ENCODE results near the gene ANTXRL.
A peak's percentile ranks its signal among the peaks of the same experiment; 100 is the strongest.
"Not testable (repeated sequence)": the region's sequence is repeated elsewhere in the genome, so short reads cannot be mapped to it uniquely, and the experiment has no call there.

The ANTXRL gene

DNA sequence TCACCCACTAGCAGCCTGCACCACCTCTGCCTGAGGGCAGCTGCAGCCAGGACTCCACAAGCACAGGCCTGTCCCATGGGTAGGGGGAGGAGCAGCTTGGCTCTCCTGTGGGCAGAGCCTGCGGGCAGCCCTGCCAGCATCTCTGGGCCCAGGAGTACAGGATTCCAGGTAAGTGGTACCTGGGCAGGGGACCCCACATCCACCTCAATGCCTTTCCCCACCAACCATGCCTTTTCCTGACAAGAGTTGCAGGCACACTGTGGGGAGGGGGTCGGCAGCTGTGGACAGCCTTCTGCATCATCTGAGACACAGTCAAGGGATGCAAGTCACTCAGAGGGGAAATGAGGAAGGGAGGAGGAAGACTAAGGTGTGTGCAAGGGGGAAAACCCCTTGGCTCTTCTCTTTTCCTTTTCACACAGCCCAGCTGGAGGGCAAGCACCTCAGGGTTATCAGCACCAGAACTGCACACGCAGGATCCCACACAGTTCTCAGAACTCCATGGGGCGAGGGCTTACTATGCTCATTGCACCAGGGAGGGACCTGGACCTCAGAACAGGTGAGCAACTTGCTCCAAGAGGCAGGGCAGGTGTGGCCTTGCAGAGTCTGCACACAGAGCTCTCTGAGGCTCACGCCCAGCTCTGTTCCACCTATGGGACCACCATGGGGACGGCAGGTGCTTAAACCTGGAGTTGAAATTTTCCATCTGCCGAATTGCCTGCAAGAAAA lies 16.5 kb upstream of the ANTXRL start:
- DNase-seq (ENCODE audit: extremely low read depth, low read depth): no peak
- TF ChIP-seq, protein P1, sequence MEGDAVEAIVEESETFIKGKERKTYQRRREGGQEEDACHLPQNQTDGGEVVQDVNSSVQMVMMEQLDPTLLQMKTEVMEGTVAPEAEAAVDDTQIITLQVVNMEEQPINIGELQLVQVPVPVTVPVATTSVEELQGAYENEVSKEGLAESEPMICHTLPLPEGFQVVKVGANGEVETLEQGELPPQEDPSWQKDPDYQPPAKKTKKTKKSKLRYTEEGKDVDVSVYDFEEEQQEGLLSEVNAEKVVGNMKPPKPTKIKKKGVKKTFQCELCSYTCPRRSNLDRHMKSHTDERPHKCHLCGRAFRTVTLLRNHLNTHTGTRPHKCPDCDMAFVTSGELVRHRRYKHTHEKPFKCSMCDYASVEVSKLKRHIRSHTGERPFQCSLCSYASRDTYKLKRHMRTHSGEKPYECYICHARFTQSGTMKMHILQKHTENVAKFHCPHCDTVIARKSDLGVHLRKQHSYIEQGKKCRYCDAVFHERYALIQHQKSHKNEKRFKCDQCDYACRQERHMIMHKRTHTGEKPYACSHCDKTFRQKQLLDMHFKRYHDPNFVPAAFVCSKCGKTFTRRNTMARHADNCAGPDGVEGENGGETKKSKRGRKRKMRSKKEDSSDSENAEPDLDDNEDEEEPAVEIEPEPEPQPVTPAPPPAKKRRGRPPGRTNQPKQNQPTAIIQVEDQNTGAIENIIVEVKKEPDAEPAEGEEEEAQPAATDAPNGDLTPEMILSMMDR (IDR thresholded peaks at IDR 0.05; ENCODE audit: low read depth, low read length): no peak

DNA sequence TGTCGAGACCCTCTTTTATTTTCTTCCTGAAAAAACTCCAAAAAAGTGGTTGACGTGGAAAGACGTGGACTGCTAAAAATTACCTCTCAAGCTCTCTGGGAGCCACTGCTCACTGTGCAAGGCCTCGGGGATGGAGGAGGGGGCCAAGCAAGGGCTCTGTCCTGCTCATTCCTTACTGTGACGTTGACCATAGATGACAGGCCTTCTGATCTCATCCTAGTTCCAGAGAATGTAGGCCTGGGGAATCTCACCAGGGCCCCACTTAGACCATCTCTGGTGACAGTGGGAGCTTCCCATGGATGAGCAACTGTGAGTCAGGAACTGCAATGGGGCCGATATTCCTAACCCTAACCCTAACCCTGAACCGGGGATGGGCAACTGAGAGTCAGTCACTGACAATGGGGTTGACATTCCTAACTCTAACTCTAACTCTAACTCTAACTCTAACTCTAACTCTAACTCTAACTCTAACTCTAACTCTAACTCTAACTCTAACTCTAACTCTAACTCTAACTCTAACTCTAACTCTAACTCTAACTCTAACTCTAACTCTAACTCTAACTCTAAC lies 15.8 kb upstream of the ANTXRL start:
- not testable (repeated sequence) for DNase-seq (ENCODE audit: extremely low read depth, low read depth)

DNA sequence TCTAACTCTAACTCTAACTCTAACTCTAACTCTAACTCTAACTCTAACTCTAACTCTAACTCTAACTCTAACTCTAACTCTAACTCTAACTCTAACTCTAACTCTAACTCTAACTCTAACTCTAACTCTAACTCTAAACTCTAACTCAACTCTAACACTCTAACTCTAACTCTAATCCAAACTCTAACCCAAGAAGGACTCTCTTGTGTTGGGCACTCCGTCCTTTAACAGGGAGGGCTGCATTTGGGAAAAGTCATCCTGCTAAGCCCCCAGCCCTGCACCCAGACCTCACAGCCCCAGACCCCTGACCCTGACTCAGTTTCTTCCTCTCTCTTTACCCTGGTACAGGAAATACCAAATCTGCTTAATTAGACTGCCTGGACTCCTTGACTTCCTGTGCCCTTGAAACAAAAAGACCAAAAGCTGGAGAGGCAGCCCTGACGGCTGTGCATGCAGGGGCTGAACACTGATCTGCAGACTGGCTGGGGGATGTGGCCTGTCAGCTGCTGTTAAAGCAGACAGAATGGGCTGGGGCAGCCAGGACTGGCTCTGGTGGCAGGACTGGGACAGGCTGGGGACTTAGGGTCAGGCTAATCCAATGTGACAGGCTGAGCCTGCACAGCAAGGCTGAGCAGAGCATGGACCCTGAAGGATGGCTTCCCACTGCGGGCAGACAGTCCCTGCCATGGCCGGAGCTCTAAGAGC lies 14.8 kb upstream of the ANTXRL start:
- DNase-seq (ENCODE audit: extremely low read depth, low read depth): not testable (repeated sequence)

DNA sequence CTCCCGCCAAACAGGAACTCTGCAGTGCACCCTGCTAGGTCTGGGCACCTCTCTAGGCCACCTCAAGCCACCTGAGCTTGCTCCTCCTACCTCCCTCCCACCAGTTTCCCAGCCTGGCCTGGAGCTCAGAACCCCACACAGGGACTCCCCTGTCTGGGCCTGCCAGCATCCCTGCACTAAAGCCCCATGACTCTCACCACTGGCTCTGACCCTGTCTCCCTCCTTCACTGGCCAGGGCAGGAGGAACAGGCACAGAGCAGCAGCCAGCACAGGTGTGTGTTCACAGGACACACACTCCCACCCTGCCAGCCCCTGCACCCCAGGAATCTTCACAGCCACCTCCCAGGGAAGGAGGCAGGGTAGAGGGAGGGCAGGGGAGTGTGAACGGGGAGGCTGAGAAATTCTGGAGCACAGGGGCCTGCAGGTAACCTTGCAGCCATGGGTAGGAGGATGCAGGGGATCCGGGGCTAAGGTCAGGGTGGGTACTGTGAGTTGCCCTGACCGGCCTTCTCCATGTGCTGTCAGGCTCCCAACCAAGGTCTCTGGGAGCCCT lies 13.9 kb upstream of the ANTXRL start:
- no peak for DNase-seq (ENCODE audit: extremely low read depth, low read depth)

DNA sequence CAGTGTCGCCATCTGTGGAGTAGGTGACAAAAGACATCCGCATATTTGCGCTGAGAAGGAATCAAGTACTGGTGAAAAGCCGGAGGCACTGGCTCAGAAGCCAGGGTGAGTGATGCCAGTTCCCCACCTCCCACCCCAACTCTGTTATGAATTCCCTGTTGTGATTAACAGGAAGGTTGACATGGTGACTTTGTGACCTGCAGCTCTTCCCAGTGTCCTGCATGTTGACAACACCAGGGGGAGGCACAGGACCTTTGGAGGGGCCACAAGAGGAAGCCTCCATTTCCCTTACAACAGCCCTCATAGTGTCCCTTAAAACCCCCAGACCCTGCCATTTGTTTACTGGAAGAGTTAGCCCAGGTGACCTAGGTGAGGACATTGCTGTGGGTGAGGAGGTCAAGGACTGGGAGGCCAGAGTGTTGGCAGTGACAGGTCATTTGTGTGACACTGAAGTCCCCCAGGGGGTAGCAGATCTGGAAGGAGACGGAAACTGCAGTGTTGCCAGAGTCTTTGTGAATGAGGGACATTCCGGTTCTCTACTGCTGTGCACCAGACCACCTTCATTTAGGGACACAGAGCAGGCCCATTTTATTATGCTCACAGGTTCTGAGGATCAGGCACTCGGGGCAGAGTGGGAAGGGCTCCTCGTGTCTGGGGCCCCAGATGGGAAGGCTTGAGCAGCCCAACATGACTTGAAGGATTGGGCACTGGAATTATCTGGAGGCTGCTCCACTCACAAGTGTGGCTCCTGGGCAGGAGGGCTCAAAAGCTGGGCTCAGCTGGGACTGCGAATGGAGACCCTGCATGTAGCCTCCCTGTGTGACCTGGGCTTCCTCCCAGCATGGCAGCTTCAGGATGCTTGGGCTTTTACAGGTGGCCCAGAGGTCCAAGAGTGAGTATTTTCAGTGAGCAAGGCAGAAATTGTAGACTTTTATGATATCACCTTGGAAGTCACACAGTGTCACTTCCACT lies 13.0 kb upstream of the ANTXRL start:
- no peak for DNase-seq (ENCODE audit: extremely low read depth, low read depth)
- TF ChIP-seq, protein P1 (IDR thresholded peaks at IDR 0.05; ENCODE audit: low read depth, low read length): no peak

More for the DNA sequence above, 13.9 kb upstream of the ANTXRL start:
- TF ChIP-seq, protein P1 (IDR thresholded peaks at IDR 0.05; ENCODE audit: low read depth, low read length): no peak

DNA sequence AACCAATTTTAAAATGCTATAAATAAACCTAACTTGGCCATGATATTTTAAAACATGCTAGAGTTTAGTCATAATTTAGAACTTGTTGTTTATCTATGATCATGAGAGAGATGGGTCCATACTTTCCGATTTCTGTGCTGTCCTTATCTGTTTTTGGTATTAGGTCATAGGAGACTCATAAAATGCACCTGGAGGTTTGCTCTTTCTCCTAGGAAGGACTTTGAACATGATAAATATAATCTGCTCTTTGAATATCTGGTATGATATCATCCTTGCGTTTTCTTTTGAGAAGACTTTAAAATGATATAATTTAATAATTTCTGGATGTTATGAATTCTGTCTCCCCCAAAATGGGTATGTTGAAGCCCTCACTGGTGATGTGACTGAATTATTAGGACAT lies 9.0 kb upstream of the ANTXRL start:
- TF ChIP-seq, protein P1 (IDR thresholded peaks at IDR 0.05; ENCODE audit: low read depth, low read length): no peak
- no peak for DNase-seq (ENCODE audit: extremely low read depth, low read depth)

DNA sequence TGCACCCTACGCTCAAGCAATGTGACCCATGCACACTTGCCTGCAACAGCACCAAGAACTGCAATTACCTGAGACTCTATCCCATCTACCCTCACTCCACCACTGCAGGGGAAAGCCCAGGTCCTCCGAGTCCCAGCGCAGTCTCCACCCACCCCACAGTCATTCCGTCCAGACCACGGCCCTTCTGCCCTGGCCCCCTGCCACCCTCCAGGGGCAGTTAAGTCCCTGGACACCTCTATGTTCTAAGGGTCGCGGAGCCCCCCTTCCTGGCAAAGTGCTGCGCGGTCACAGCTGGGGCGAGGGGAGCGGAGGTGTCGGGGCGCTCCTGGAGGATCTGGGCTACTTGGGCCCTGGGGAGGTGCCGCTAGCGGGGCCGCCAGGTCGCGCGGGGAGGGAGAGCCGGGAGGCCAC lies 4.4 kb upstream of the ANTXRL start:
- DNase-seq (ENCODE audit: extremely low read depth, low read depth): not testable (repeated sequence)

DNA sequence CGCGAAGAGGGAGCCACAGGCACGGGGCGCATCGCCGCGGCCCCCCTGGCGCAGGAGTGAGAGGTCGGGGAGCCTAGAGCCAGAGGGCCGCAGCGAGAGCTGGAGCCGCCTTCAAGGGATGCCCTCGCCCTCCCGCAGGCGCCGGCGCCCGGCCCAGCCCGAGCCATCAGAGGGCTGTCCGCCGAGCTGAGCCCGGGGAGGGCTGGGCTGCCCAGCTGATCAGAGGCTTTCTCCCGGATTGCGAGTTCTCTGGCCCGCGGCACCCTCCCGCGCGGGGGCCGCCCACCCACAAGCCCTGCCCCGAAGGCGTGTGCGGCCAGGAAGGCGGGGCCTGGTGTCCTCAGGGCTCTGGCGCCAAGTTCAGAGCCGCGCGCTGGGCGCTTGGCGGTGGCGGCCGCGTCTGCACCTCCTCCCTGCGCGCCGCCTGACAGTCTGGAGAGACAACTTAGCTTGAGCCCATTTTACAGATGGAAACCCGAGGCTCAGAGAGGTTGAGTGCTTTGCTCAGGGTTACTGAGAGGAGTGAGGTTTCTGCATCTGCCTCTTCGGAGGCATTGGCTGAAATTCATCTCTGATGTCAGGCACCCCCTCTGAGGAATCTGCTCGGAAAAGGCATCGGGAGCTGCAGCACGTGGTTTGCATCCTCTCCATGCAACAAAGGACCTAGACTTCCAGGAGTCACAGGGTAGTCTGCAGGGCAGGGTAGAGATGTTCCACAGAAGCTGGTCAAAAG lies 3.8 kb upstream of the ANTXRL start:
- DNase-seq (ENCODE audit: extremely low read depth, low read depth): peak; percentile 40

More for the DNA sequence above, 3.8 kb upstream of the ANTXRL start:
- TF ChIP-seq, protein P1 (IDR thresholded peaks at IDR 0.05; ENCODE audit: low read depth, low read length): no peak

Measured in AG09319 (cell line).